Testis (tissue), 3 donors: ENCODE data around the gene ARID3A. TPM values are rescaled to one million over a fixed set of nuclear protein-coding genes. Genes with fewer than 3 reads are reported as not detected.

ENCODE experiments used
- DNase-seq: peaks from one replicate; pipeline ENCODE4 v3.0.0-alpha.2; 2019
- H3K27ac ChIP-seq, 2 donors: fragments of 200-600 bp; sonication (generic); one replicate each; pipeline ENCODE4 v1.5.1; 2019
- H3K27me3 ChIP-seq: fragments of 200-600 bp; sonication (generic); one replicate; pipeline ENCODE4 v1.5.1; 2019
- H3K36me3 ChIP-seq: fragments of 200-600 bp; sonication (generic); one replicate; pipeline ENCODE4 v1.5.1; 2017; ENCODE audit warnings: low read depth; ENCODE audit errors: missing control alignments
- H3K4me1 ChIP-seq: fragments of 200-600 bp; sonication (generic); one replicate; pipeline ENCODE4 v1.5.1; 2019
- H3K4me3 ChIP-seq, 2 donors: fragments of 200-600 bp; sonication (generic); one replicate each; pipeline ENCODE4 v1.5.1; 2017 to 2019
- H3K9me3 ChIP-seq: fragments of 200-600 bp; sonication (generic); one replicate; pipeline ENCODE4 v1.5.1; 2017
- CTCF ChIP-seq, 3 experiments: fragments of 450-650 bp in 2 of 3; fragments of 200-600 bp in 1 of 3; sonication (generic) in 1 of 3; IDR thresholded peaks; one replicate each; pipeline ENCODE4 v1.5.1; 2016 to 2019; ENCODE audit warnings: antibody characterized with exemption in 3 of 3, mild to moderate bottlenecking in 2 of 3, moderate library complexity in 1 of 3
- POLR2A ChIP-seq: fragments of 450-650 bp; IDR thresholded peaks from one replicate; pipeline ENCODE4 v1.6.1; 2017; ENCODE audit warnings: antibody characterized with exemption, mild to moderate bottlenecking, moderate library complexity
- WGBS, 2 donors: methylation state at CpG; one replicate each; pipeline ENCODE4 v1.1.5; 2018; 5-methylcytosine and 5-hydroxymethylcytosine counted together
- intact Hi-C: fragments of 100-400 bp; cut with DNase I; formaldehyde crosslinking; loops from one replicate; pipeline ENCODE4 v1.15.1; 2023; ENCODE audit warnings: low total_unique reads
- polyA plus RNA-seq: library from polyadenylated mRNA; stranded (reverse); fragments of 350-450 nt; fragmentation: Illumina TruSeq; extraction: RNeasy Lipid Tissue Mini Kit (QIAGEN cat#74804); gene quantifications from one replicate; pipeline ENCODE4 v1.2.3, GENCODE V29; 2014; ENCODE audit warnings: low read depth, low replicate concordance; ENCODE audit not compliant: insufficient read depth
- total RNA-seq, 2 donors: library from RNA; depleted of rRNA; stranded (reverse); fragments of >200 nt; gene quantifications; one replicate each; pipeline ENCODE4 v1.2.3, GENCODE V29; 2016

ARID3A gene
- total and polyA plus RNA-seq, 3 donors from 2014 or later: 15.3 to 38.2 (median 26.5) TPM

GRCh38 chr19:920051-920864 lies 5.6 kb upstream of the ARID3A start:
- H3K9me3 ChIP-seq: no peaks in the 10 kb centered on the region
- DNase-seq: no peak
- no peak overlapping the region for H3K4me3 ChIP-seq
- peaks cover 21% of the 10 kb centered on the region for H3K4me1 ChIP-seq
- WGBS, 2 donors: 1 to 3% methylated on average over 43 to 83 of the region's 84 CpGs
- no peaks in the 10 kb centered on the region for H3K36me3 ChIP-seq
- no peak overlapping the region for H3K27ac ChIP-seq
- H3K27me3 ChIP-seq: no peaks in the 10 kb centered on the region
- TF ChIP-seq CTCF (IDR thresholded peaks at IDR 0.05) (no peak), POLR2A (no peak)
- intact Hi-C loops: loop anchor here (5.0 to 10.0 kb wide), 2 partner anchors 68 to 135 kb away; partner anchors contain the start of gene ELANE

GRCh38 chr19:924553-925086 lies 1.2 kb upstream of the ARID3A start:
- WGBS, 2 donors: 13 to 44% methylated on average over 7 to 29 of the region's 31 CpGs
- TF ChIP-seq POLR2A: no peak
- no peak for TF ChIP-seq CTCF (IDR thresholded peaks at IDR 0.05)
- Histone ChIP-seq H3K27ac (peak overlapping the region in 1 of 2 donors; percentile 78), H3K36me3 (no peaks in the 10 kb centered on the region), H3K27me3 (no peaks in the 10 kb centered on the region), H3K4me1 (peaks cover 18% of the 10 kb centered on the region), H3K4me3 (peak overlapping the region; percentile 78 to 82), H3K9me3 (no peaks in the 10 kb centered on the region)
- intact Hi-C loops: loop anchor here (5.0 to 10.0 kb wide), 3 partner anchors 58 to 140 kb away; partner anchors contain the start of genes ELANE and WDR18
- DNase-seq: no peak

GRCh38 chr19:925087-925525 lies 729 bp upstream of the ARID3A start:
- Histone ChIP-seq H3K4me1 (peaks cover 18% of the 10 kb centered on the region), H3K36me3 (no peaks in the 10 kb centered on the region), H3K27ac (peak overlapping the region; percentile 21 to 78), H3K27me3 (no peaks in the 10 kb centered on the region), H3K9me3 (no peaks in the 10 kb centered on the region), H3K4me3 (peak overlapping the region; percentile 78 to 82)
- DNase-seq: peak; percentile 82
- 0 to 1% methylated on average over 8 to 39 of the region's 39 CpGs for WGBS, 2 donors
- no peak for TF ChIP-seq POLR2A
- TF ChIP-seq CTCF (IDR thresholded peaks at IDR 0.05): no peak
- intact Hi-C loops: loop anchor here (5.0 to 10.0 kb wide), 2 partner anchors 57 to 140 kb away; partner anchors contain the start of gene WDR18

- TF ChIP-seq POLR2A (no peak), CTCF (IDR thresholded peaks at IDR 0.05) (no peak)
- DNase-seq: no peak
- intact Hi-C loops: loop anchor here (5.0 to 10.0 kb wide), 2 partner anchors 56 to 141 kb away; partner anchors contain the start of gene WDR18
- Histone ChIP-seq H3K36me3 (no peaks in the 10 kb centered on the region), H3K27me3 (no peaks in the 10 kb centered on the region), H3K9me3 (no peaks in the 10 kb centered on the region), H3K27ac (peak overlapping the region; percentile 61 to 78), H3K4me1 (peaks cover 18% of the 10 kb centered on the region), H3K4me3 (peak overlapping the region; percentile 78 to 82)
- WGBS, 2 donors: 1% methylated on average over 19 to 20 of the region's 21 CpGs
These were observed 421 bp downstream of the ARID3A start for GRCh38 chr19:926323-926588.
